SK-N-SH (cell line): ENCODE data around the gene ASPG. TPM values are rescaled to one million over a fixed set of nuclear protein-coding genes. Genes with fewer than 3 reads are reported as not detected.

Source experiments
- CTCF ChIA-PET: fragments of 300-600, 350-600 bp; formaldehyde crosslinking; extraction: SDS; loops from one replicate; lab custom pipeline; 2021; lab: Yijun Ruan, JAX
- POLR2A ChIA-PET: fragments of 350-600 bp; sonication (Branson Sonifier 250); formaldehyde crosslinking; extraction: SDS; loops from one replicate; lab custom pipeline; 2020; ENCODE audit warnings: antibody characterized with exemption, inconsistent platforms; lab: Yijun Ruan, JAX
- DNase-seq: peaks from one replicate; pipeline ENCODE4 v3.0.0; 2012
- H2AFZ ChIP-seq: fragments of 200-600 bp; sonication (generic); 2 replicates; pipeline ENCODE4 v1.8.1; 2016; ENCODE audit warnings: antibody characterized with exemption, mild to moderate bottlenecking, low read depth
- H3F3A ChIP-seq: fragments of 200-600 bp; sonication (generic); replicated peaks from 2 replicates; pipeline ENCODE3; 2016; ENCODE audit warnings: antibody characterized with exemption, mild to moderate bottlenecking; ENCODE audit not compliant: insufficient read depth
- H3K27ac ChIP-seq, 2 experiments: fragments of 200-500 bp in 1 of 2; fragments of 200-600 bp in 1 of 2; sonication (Bioruptor generic) in 1 of 2; sonication (generic), shearing (Covaris generic) in 1 of 2; 2 replicates each; pipeline versions ENCODE4 v1.5.1 to v1.6.1; 2014 to 2016; ENCODE audit warnings: low read depth in 2 of 2, inconsistent platforms in 1 of 2, low read length in 1 of 2, mild to moderate bottlenecking in 1 of 2, mixed read lengths in 1 of 2
- H3K27me3 ChIP-seq: fragments of 200-600 bp; sonication (generic), shearing (Covaris generic); 2 replicates; pipeline ENCODE4 v1.6.1; 2016; ENCODE audit warnings: mixed run types; ENCODE audit not compliant: insufficient read depth
- H3K36me3 ChIP-seq, 2 experiments: fragments of 200-500 bp in 1 of 2; fragments of 200-600 bp in 1 of 2; sonication (Bioruptor generic) in 1 of 2; sonication (generic) in 1 of 2; replicated peaks in 1 of 2; 2 replicates each; pipeline versions ENCODE3 to v1.5.1; 2014 to 2016; ENCODE audit warnings: low read length in 1 of 2, mild to moderate bottlenecking in 1 of 2; ENCODE audit not compliant: insufficient read depth in 2 of 2, control insufficient read depth in 1 of 2
- H3K4me1 ChIP-seq, 2 experiments: fragments of 200-500 bp in 1 of 2; fragments of 200-600 bp in 1 of 2; sonication (Bioruptor generic) in 1 of 2; sonication (generic), shearing (Covaris generic) in 1 of 2; 2 replicates each; pipeline versions ENCODE4 v1.5.1 to v1.6.1; 2014 to 2016; ENCODE audit warnings: low read depth in 1 of 2, low read length in 1 of 2, mixed run types in 1 of 2; ENCODE audit not compliant: insufficient read depth in 2 of 2, control insufficient read depth in 1 of 2
- H3K4me2 ChIP-seq: fragments of 200-600 bp; sonication (generic), shearing (Covaris generic); 2 replicates; pipeline ENCODE4 v1.6.1; 2017; ENCODE audit warnings: mixed run types
- H3K4me3 ChIP-seq, 2 experiments: fragments of 200-500 bp in 1 of 2; fragments of 200-600 bp in 1 of 2; sonication (Bioruptor generic) in 1 of 2; sonication (generic), shearing (Covaris generic) in 1 of 2; 2 replicates each; pipeline versions ENCODE4 v1.5.1 to v1.8.1; 2014 to 2016; ENCODE audit warnings: low read depth in 2 of 2, inconsistent platforms in 1 of 2, low read length in 1 of 2, mild to moderate bottlenecking in 1 of 2, mixed read lengths in 1 of 2, moderate library complexity in 1 of 2
- H3K79me2 ChIP-seq: fragments of 200-600 bp; sonication (generic); 2 replicates; pipeline ENCODE4 v1.8.1; 2017; ENCODE audit warnings: mild to moderate bottlenecking; ENCODE audit not compliant: insufficient read depth
- H3K9ac ChIP-seq: fragments of 200-600 bp; sonication (generic); 2 replicates; pipeline ENCODE4 v1.6.1; 2017; ENCODE audit warnings: mixed run types
- H3K9me2 ChIP-seq: fragments of 200-600 bp; sonication (generic); 2 replicates; pipeline ENCODE4 v1.6.1; 2017; ENCODE audit warnings: mixed run types
- H3K9me3 ChIP-seq: fragments of 200-600 bp; sonication (generic); 2 replicates; pipeline ENCODE4 v1.6.1; 2017; ENCODE audit warnings: mixed run types, mild to moderate bottlenecking, moderate library complexity
- H4K20me1 ChIP-seq: fragments of 200-600 bp; sonication (generic); 2 replicates; pipeline ENCODE4 v1.6.1; 2017; ENCODE audit warnings: mild to moderate bottlenecking, mixed run types; ENCODE audit not compliant: insufficient read depth
- ELF1 ChIP-seq: IDR thresholded peaks from 2 replicates; pipeline ENCODE4 v1.4.0; 2012
- EZH2phosphoT487 ChIP-seq: fragments of 200-600 bp; sonication (generic); IDR thresholded peaks from 2 replicates; pipeline ENCODE4 v1.6.1; 2017; ENCODE audit warnings: low read depth, mixed run types, mild to moderate bottlenecking, antibody characterized with exemption, moderate library complexity, borderline replicate concordance
- FOSL2 ChIP-seq: IDR thresholded peaks from 2 replicates; pipeline ENCODE4 v1.4.0; 2012; ENCODE audit warnings: low read depth, mild to moderate bottlenecking, moderate library complexity, borderline replicate concordance
- GATA2 ChIP-seq: sonication (generic); formaldehyde crosslinking; IDR thresholded peaks from 2 replicates; pipeline ENCODE4 v1.5.0; 2020; ENCODE audit warnings: mild to moderate bottlenecking, missing genetic modification reagents
- IRF3 ChIP-seq: fragments of 150-350 bp; IDR thresholded peaks from 2 replicates; pipeline ENCODE4 v1.6.1; 2016; ENCODE audit warnings: mild to moderate bottlenecking, low read depth, low read length
- JUND ChIP-seq: IDR thresholded peaks from 2 replicates; pipeline ENCODE4 v1.4.0; 2012
- MAX ChIP-seq: IDR thresholded peaks from 2 replicates; pipeline ENCODE4 v1.4.0; 2012; ENCODE audit warnings: low read depth
- NFIC ChIP-seq: IDR thresholded peaks from 2 replicates; pipeline ENCODE4 v1.4.0; 2012; ENCODE audit warnings: borderline replicate concordance
- PBX3 ChIP-seq: IDR thresholded peaks from 2 replicates; pipeline ENCODE4; 2012
- POLR2AphosphoS5 ChIP-seq: IDR thresholded peaks from 2 replicates; pipeline ENCODE4 v1.6.1; 2012; ENCODE audit warnings: low read depth, low read length
- RAD21 ChIP-seq: IDR thresholded peaks from 2 replicates; pipeline ENCODE4 v1.6.1; 2012; ENCODE audit warnings: mild to moderate bottlenecking, low read length
- RCOR1 ChIP-seq: fragments of 150-350 bp; IDR thresholded peaks from 2 replicates; pipeline ENCODE4 v1.6.1; 2017; ENCODE audit warnings: antibody characterized with exemption, low read length
- RXRA ChIP-seq: IDR thresholded peaks from 2 replicates; pipeline ENCODE4 v1.4.0; 2012; ENCODE audit warnings: low read depth, mild to moderate bottlenecking, borderline replicate concordance
- SMC3 ChIP-seq: IDR thresholded peaks from 2 replicates; pipeline ENCODE4 v1.6.1; 2012; ENCODE audit warnings: low read depth, low read length, improper control_type of control experiment
- TEAD4 ChIP-seq: IDR thresholded peaks from 2 replicates; pipeline ENCODE4 v1.4.0; 2012; ENCODE audit warnings: mild to moderate bottlenecking, borderline replicate concordance; ENCODE audit not compliant: insufficient read depth
- USF2 ChIP-seq: fragments of 150-350 bp; IDR thresholded peaks from 2 replicates; pipeline ENCODE4 v1.6.1; 2017; ENCODE audit warnings: antibody characterized with exemption, low read length, low read depth, borderline replicate concordance
- YY1 ChIP-seq: IDR thresholded peaks from 2 replicates; pipeline ENCODE4 v1.4.0; 2012; ENCODE audit warnings: low read depth, mild to moderate bottlenecking
- WGBS: methylation state at CpG from one replicate; pipeline ENCODE4 v1.1.6; 2017; ENCODE audit warnings: low lambda C conversion rate; 5-methylcytosine and 5-hydroxymethylcytosine counted together
- polyA plus RNA-seq, 3 experiments: library from polyadenylated mRNA; depleted of rRNA; stranded (reverse); fragments of >200 nt; gene quantifications; 2 replicates each; pipeline ENCODE4 v1.2.3, GENCODE V29; 2012

The ASPG gene
- polyA plus RNA-seq, 1 of the 3 experiments (the other 2 are of a cell fraction): not detected

- Histone ChIP-seq H4K20me1 (no peaks in the 10 kb centered on the region), H2AFZ (no peak overlapping the region), H3K4me1 (no peaks in the 10 kb centered on the region; a peak in 1 of 4 replicates), H3K9me2 (no peaks in the 10 kb centered on the region), H3K27ac (no peak overlapping the region), H3K4me2 (no peak overlapping the region), H3K9me3 (no peaks in the 10 kb centered on the region), H3K27me3 (no peaks in the 10 kb centered on the region), H3K36me3 (no peaks in the 10 kb centered on the region), H3K4me3 (peak overlapping the region in 1 of 2 experiments; percentile 6; a peak in 1 of 4 replicates), H3K79me2 (no peaks in the 10 kb centered on the region), H3F3A (no peaks in the 10 kb centered on the region), H3K9ac (no peak overlapping the region)
- DNase-seq: no peak
- ChIA-PET CTCF (interaction anchor here (1.0 to 1.8 kb wide), 2 partner anchors 22 to 29 kb away, joined by 3 to 6 read pairs; no protein-coding TSS in a partner anchor), POLR2A (interaction anchor here (1.0 kb wide), 1 partner anchor 450 kb away, joined by 3 read pairs; no protein-coding TSS in a partner anchor)
- TF ChIP-seq ELF1 (no peak), IRF3 (no peak), GATA2 (no peak), YY1 (no peak), RCOR1 (no peak), MAX (no peak), FOSL2 (no peak), SMC3 (no peak), JUND (no peak), EZH2phosphoT487 (no peak), PBX3 (no peak), TEAD4 (no peak), NFIC (no peak)
- 70% methylated on average over 2 of the region's 19 CpGs for WGBS
Observed at GRCh38 chr14:104116288-104116755, 30.8 kb downstream of the ASPG start.

GRCh38 chr14:104116756-104117340, 31.3 kb downstream of the ASPG start:
- H3K4me3 ChIP-seq: peak overlapping the region in 1 of 2 experiments; percentile 6; a peak in 1 of 4 replicates
- no peak overlapping the region for H3K9ac ChIP-seq
- TF ChIP-seq IRF3 (no peak), POLR2AphosphoS5 (no peak), RXRA (no peak), EZH2phosphoT487 (no peak), USF2 (no peak), RAD21 (no peak), RCOR1 (no peak)
- ChIA-PET POLR2A (interaction anchor here (1.0 kb wide), 1 partner anchor 450 kb away, joined by 3 read pairs; no protein-coding TSS in a partner anchor), CTCF (interaction anchor here (1.0 to 1.8 kb wide), 2 partner anchors 22 to 30 kb away, joined by 3 to 6 read pairs; no protein-coding TSS in a partner anchor)
- no peaks in the 10 kb centered on the region for H3F3A ChIP-seq
- no peak overlapping the region for H3K27ac ChIP-seq
- H3K79me2 ChIP-seq: no peaks in the 10 kb centered on the region
- H3K4me2 ChIP-seq: no peak overlapping the region
- H3K9me2 ChIP-seq: no peaks in the 10 kb centered on the region
- no peak overlapping the region for H2AFZ ChIP-seq
- 15% methylated on average over 17 of the region's 83 CpGs for WGBS
- no peaks in the 10 kb centered on the region for H3K36me3 ChIP-seq
- no peaks in the 10 kb centered on the region for H4K20me1 ChIP-seq
- no peaks in the 10 kb centered on the region for H3K4me1 ChIP-seq
- H3K27me3 ChIP-seq: no peaks in the 10 kb centered on the region
- DNase-seq: no peak
- H3K9me3 ChIP-seq: no peaks in the 10 kb centered on the region
